Medulla oblongata (tissue), 1 donor: ENCODE measurements around the gene PCCB.
A peak's percentile ranks its signal among the peaks of the same experiment; 100 is the strongest.
"Not testable (repeated sequence)": the region's sequence is repeated elsewhere in the genome, so short reads cannot be mapped to it uniquely, and the experiment has no call there.

Experiments used
- DNase-seq: peaks from one replicate; pipeline ENCODE4 v3.0.0-alpha.2; 2015; ENCODE audit errors: extremely low spot score

Gene PCCB

GRCh38 chr3:136262559-136262958 is 12.4 kb downstream of the PCCB start:
- DNase-seq = peak; percentile 61

GRCh38 chr3:136263251-136263650 is 13.1 kb downstream of the PCCB start:
- DNase-seq = no peak

GRCh38 chr3:136266468-136267125 is 16.5 kb downstream of the PCCB start:
- DNase-seq = not testable (repeated sequence)

GRCh38 chr3:136267235-136267634 is 17.1 kb downstream of the PCCB start:
- no peak for DNase-seq

GRCh38 chr3:136270179-136270578 is 20.0 kb downstream of the PCCB start:
- DNase-seq = no peak

- not testable (repeated sequence) for DNase-seq
Measured at GRCh38 chr3:136271626-136272025, 21.5 kb downstream of the PCCB start.

- no peak for DNase-seq
Measured at GRCh38 chr3:136276049-136276755, 26.1 kb downstream of the PCCB start.

GRCh38 chr3:136277115-136277514 is 27.0 kb downstream of the PCCB start:
- no peak for DNase-seq

GRCh38 chr3:136277634-136278033 is 27.5 kb downstream of the PCCB start:
- no peak for DNase-seq

GRCh38 chr3:136279092-136279491 is 29.0 kb downstream of the PCCB start:
- no peak for DNase-seq

- no peak for DNase-seq
Measured at GRCh38 chr3:136280961-136281360, 30.8 kb downstream of the PCCB start.

GRCh38 chr3:136281966-136282520 is 31.9 kb downstream of the PCCB start:
- no peak for DNase-seq

- DNase-seq = no peak
Measured at GRCh38 chr3:136283627-136284026, 33.5 kb downstream of the PCCB start.

- DNase-seq = no peak
Measured at GRCh38 chr3:136291302-136291701, 41.2 kb downstream of the PCCB start.

- no peak for DNase-seq
Measured at GRCh38 chr3:136292500-136292899, 42.4 kb downstream of the PCCB start.

- no peak for DNase-seq
Measured at GRCh38 chr3:136293279-136293678, 43.1 kb downstream of the PCCB start.

GRCh38 chr3:136294176-136294575 is 44.0 kb downstream of the PCCB start:
- no peak for DNase-seq

GRCh38 chr3:136296960-136297359 is 46.8 kb downstream of the PCCB start:
- DNase-seq = no peak

- no peak for DNase-seq
Measured at GRCh38 chr3:136297826-136298225, 47.7 kb downstream of the PCCB start.

- no peak for DNase-seq
Measured at GRCh38 chr3:136300444-136300843, 50.3 kb downstream of the PCCB start.

GRCh38 chr3:136305879-136306278 is 55.7 kb downstream of the PCCB start:
- no peak for DNase-seq

GRCh38 chr3:136311261-136311660 is 61.1 kb downstream of the PCCB start:
- no peak for DNase-seq

GRCh38 chr3:136311968-136312367 is 61.8 kb downstream of the PCCB start:
- no peak for DNase-seq
